AG04449 (cell line): ENCODE results near the gene EMSY.

ENCODE experiments used
- CTCF ChIA-PET: fragments of 350-600 bp; formaldehyde crosslinking; extraction: SDS; loops from one replicate; lab custom pipeline; 2021; ENCODE audit warnings: antibody characterized with exemption; lab: Yijun Ruan, JAX
- POLR2A ChIA-PET: fragments of 400-600, 350-600 bp; formaldehyde crosslinking; extraction: SDS; loops from one replicate; lab custom pipeline; 2020; ENCODE audit warnings: antibody characterized with exemption, inconsistent platforms; lab: Yijun Ruan, JAX
- DNase-seq: peaks from one replicate; pipeline ENCODE4 v3.0.0-alpha.2; 2010; ENCODE audit warnings: low read depth, low spot score
- H3K4me3 ChIP-seq: 2 replicates; pipeline ENCODE4 v1.5.1; 2011; ENCODE audit warnings: low read depth, mild to moderate bottlenecking, control low read depth, low read length
- TF ChIP-seq, protein P1 (sequence below): IDR thresholded peaks from one replicate; pipeline ENCODE4 v1.5.1; 2011; ENCODE audit warnings: mild to moderate bottlenecking, moderate library complexity, low read length, control low read depth, inconsistent platforms; ENCODE audit not compliant: insufficient read depth; ENCODE audit errors: missing control alignments

EMSY gene

DNA sequence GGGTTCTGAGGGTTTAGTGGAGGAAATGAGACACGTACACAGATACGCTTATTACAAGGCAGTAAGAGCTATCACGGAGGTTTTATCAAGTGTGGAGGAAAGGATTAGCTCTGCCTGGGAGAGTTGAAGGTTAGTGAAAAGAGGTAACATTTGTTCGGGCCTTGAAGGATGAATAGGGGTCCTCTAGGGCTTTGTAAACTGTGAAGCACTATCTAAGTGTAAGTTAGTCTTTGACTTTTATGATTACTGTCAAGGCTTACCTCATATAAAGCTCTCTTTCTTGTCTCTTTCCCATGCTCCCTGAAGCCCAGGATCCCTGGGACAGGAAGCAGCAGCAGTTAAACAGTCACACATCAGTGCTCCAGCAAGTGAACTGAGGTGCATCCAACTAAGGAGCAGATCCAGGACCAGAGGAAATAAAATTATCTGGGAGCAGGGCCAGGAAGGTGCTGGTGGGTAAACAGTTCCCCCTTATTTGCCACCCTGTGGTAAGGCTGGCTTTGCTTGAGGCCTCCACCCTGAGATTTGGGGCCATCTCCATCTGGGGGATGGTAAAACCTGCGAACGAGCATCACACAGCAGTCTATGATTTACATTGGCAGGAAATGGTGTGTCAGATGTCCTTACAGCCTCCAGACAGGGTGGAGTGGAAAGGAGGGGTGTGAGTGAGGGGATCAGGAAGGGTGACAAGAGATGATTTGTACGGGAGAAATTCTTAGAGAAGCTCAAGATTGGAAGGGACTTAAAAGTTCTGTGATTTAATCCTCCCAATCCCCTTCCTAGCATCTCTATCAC lies 36.5 kb upstream of the EMSY start:
- TF ChIP-seq, protein P1, sequence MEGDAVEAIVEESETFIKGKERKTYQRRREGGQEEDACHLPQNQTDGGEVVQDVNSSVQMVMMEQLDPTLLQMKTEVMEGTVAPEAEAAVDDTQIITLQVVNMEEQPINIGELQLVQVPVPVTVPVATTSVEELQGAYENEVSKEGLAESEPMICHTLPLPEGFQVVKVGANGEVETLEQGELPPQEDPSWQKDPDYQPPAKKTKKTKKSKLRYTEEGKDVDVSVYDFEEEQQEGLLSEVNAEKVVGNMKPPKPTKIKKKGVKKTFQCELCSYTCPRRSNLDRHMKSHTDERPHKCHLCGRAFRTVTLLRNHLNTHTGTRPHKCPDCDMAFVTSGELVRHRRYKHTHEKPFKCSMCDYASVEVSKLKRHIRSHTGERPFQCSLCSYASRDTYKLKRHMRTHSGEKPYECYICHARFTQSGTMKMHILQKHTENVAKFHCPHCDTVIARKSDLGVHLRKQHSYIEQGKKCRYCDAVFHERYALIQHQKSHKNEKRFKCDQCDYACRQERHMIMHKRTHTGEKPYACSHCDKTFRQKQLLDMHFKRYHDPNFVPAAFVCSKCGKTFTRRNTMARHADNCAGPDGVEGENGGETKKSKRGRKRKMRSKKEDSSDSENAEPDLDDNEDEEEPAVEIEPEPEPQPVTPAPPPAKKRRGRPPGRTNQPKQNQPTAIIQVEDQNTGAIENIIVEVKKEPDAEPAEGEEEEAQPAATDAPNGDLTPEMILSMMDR, result no peak
- H3K4me3 ChIP-seq, result no peak overlapping the region
- POLR2A ChIA-PET, result no interaction called here
- DNase-seq, result no peak
- CTCF ChIA-PET, result interaction anchor here (1.2 kb wide), 1 partner anchor 11 kb away, joined by 3 read pairs; no protein-coding TSS in a partner anchor

DNA sequence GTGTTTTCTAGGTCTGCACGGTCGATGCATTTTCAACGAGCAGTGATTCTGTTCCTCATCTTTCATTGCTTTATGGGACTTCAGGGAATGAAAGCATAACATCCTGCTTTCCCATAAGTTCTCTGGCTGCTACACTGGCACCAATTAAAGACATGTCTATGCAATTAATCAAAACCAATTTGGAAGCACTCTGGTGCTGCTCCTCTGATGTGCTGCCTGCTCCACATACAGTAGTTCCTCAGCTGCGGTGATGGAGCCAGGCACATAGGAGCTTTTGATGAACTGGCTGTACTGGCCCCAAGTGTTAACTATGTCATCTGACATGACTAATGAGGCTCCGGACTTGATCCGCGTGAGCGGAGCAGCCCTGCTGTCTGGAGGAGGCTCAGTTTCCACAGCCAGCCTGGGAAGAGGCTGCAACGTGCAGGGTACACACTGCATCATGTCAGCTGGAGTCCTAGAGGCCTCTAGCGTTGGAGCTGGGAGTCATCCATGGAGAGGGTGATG lies 33.9 kb upstream of the EMSY start:
- no peak overlapping the region for H3K4me3 ChIP-seq
- DNase-seq, result no peak
- CTCF ChIA-PET, result no interaction called here
- POLR2A ChIA-PET, result no interaction called here
- TF ChIP-seq, protein P1, result no peak

DNA sequence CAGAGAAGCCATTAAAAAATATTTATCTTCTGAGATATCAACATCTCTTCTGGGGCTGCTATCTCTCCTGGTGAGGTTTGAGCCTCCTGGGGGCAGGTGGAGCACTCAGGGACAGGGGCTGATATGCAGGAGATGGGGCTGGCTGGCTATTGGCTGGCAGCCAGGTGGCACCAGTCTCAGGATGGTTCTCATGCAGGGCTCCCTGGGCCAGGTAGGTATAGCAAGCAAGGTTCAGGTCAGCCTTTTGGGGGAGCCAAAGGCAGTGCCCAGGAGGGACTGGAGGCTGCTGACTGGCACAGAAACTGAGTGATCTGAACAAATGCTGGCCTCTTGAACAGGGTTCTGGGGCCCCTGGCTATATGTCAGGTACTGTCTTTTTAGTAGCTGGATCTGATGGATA lies 29.7 kb upstream of the EMSY start:
- no peak overlapping the region for H3K4me3 ChIP-seq
- no peak for DNase-seq
- ChIA-PET POLR2A (no interaction called here), CTCF (no interaction called here)
- TF ChIP-seq, protein P1, result no peak

DNA sequence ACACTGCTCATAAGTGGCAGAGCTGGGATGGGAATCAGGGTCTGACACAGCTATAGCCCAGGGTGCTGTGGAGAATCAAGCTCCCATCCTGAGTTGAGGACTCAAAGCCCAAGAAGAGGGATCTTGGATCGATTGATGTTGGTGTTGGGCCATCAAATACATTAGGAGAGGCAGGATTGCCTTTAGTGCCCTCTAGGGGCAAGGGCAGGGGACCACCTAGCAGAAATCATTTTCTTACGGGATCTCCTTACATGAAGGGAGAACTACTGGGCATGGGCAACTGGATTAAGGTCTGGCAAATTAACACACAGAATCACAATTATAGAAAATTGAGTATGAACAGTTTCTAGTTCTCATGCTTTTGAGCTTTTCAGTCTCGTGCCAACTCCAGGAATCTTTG lies 24.9 kb upstream of the EMSY start:
- POLR2A ChIA-PET, result no interaction called here
- TF ChIP-seq, protein P1, result no peak
- no peak overlapping the region for H3K4me3 ChIP-seq
- no peak for DNase-seq
- CTCF ChIA-PET, result interaction anchor here (1.1 to 1.2 kb wide), 2 partner anchors 11 to 29 kb away, joined by 3 read pairs; no protein-coding TSS in a partner anchor

DNA sequence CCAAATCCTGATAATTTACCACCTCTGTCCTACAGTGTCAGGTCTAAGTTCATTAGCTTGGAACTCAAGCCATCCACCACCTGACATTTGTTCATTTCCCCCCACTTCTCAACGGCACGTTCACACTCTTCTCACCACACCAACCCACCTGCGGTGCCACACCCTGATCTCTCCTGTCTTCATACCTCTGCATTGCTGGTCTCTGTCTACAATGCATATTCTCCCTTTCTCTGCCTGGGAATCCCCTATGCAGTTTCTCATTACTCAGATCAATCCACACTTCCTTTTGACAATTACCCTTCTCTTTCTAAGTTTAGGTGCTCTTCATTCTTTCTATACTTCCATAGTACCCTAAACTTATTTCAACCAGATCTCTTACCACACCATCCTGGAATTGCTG lies 20.4 kb upstream of the EMSY start:
- no peak for DNase-seq
- ChIA-PET CTCF (interaction anchor here (0.9 kb wide), 1 partner anchor 12 kb away, joined by 3 read pairs; no protein-coding TSS in a partner anchor), POLR2A (no interaction called here)
- TF ChIP-seq, protein P1, result no peak
- no peak overlapping the region for H3K4me3 ChIP-seq

DNA sequence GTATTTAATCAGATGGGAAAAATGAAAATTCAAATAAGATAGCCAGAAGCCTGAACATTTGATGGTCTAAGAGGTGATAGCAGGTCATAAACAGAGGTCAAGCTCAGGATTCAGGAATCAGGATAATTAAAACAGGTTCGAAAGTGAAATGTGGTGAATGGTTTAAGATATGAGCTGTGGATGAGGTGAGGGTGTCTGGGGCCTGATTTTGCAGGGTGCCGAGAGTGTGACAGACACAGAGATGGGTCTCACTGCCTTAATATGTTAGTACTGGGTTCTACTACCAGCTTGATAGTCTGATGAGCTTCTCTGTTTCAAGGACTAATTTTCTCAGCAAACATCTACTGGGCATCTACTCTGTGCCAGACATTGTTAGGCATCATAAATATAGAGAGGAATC lies 19.9 kb upstream of the EMSY start:
- CTCF ChIA-PET, result interaction anchor here (0.9 kb wide), 1 partner anchor 12 kb away, joined by 3 read pairs; no protein-coding TSS in a partner anchor

More for the DNA sequence above, 19.9 kb upstream of the EMSY start:
- DNase-seq, result no peak
- TF ChIP-seq, protein P1, result no peak
- POLR2A ChIA-PET, result no interaction called here
- no peak overlapping the region for H3K4me3 ChIP-seq
